ENCODE data around the gene ALX1.

GRCh38 chr12:85350356-85350755 is 70.3 kb downstream of the ALX1 start:
- TF ChIP-seq POLR2A (IDR thresholded peaks at IDR 0.05) (no peak), POLR2AphosphoS5 (IDR thresholded peaks at IDR 0.05) (no peak), EP300 (IDR thresholded peaks at IDR 0.05; ENCODE audit: low read depth) (no peak)
- TF ChIP-seq, protein P1, sequence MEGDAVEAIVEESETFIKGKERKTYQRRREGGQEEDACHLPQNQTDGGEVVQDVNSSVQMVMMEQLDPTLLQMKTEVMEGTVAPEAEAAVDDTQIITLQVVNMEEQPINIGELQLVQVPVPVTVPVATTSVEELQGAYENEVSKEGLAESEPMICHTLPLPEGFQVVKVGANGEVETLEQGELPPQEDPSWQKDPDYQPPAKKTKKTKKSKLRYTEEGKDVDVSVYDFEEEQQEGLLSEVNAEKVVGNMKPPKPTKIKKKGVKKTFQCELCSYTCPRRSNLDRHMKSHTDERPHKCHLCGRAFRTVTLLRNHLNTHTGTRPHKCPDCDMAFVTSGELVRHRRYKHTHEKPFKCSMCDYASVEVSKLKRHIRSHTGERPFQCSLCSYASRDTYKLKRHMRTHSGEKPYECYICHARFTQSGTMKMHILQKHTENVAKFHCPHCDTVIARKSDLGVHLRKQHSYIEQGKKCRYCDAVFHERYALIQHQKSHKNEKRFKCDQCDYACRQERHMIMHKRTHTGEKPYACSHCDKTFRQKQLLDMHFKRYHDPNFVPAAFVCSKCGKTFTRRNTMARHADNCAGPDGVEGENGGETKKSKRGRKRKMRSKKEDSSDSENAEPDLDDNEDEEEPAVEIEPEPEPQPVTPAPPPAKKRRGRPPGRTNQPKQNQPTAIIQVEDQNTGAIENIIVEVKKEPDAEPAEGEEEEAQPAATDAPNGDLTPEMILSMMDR (IDR thresholded peaks at IDR 0.05): no peak
